Measurements from ENCODE around the gene LYPLAL1.

Gene LYPLAL1

GRCh38 chr1:219206350-219206749 lies 32.7 kb downstream of the LYPLAL1 start:
- no peaks in the 10 kb centered on the region for H3K36me3 ChIP-seq (ENCODE audit: insufficient read depth, low read length)
- H3K9me3 ChIP-seq (ENCODE audit: low read length): no peaks in the 10 kb centered on the region
- no peaks in the 10 kb centered on the region for H4K20me1 ChIP-seq (ENCODE audit: insufficient read depth, low read length)
- TF ChIP-seq CTCF (IDR thresholded peaks at IDR 0.05; ENCODE audit: low read length) (no peak), EZH2 (IDR thresholded peaks at IDR 0.05; ENCODE audit: borderline replicate concordance, low read length) (no peak)
- H3K9ac ChIP-seq (ENCODE audit: low read length): no peak overlapping the region
- no peak overlapping the region for H3K4me3 ChIP-seq (ENCODE audit: low read depth, low read length, poor library complexity, severe bottlenecking)
- H3K27me3 ChIP-seq (ENCODE audit: insufficient read depth, low read length): no peaks in the 10 kb centered on the region
- no peak overlapping the region for H3K4me2 ChIP-seq (ENCODE audit: low read length)
- H3K4me1 ChIP-seq (ENCODE audit: insufficient read depth, low read length, severe bottlenecking): no peaks in the 10 kb centered on the region
- H3K9me2 ChIP-seq (ENCODE audit: low read depth, low read length): no peaks in the 10 kb centered on the region
- no peaks in the 10 kb centered on the region for H3K79me2 ChIP-seq (ENCODE audit: insufficient read depth, low read length)
- H2AFZ ChIP-seq (ENCODE audit: low read length): no peak overlapping the region
- no peak overlapping the region for H3K27ac ChIP-seq (ENCODE audit: low read depth, low read length, poor library complexity, severe bottlenecking)
- no peaks in the 10 kb centered on the region for H3F3A ChIP-seq (ENCODE audit: insufficient read depth, low read length)

- Histone ChIP-seq H3K27me3 (ENCODE audit: insufficient read depth, low read length) (no peaks in the 10 kb centered on the region), H4K20me1 (ENCODE audit: insufficient read depth, low read length) (no peaks in the 10 kb centered on the region), H2AFZ (ENCODE audit: low read length) (no peak overlapping the region), H3K4me2 (ENCODE audit: low read length) (no peak overlapping the region), H3K9me3 (ENCODE audit: low read length) (no peaks in the 10 kb centered on the region), H3K27ac (ENCODE audit: low read depth, low read length, poor library complexity, severe bottlenecking) (no peak overlapping the region), H3K9ac (ENCODE audit: low read length) (no peak overlapping the region), H3K36me3 (ENCODE audit: insufficient read depth, low read length) (peaks cover 10% of the 10 kb centered on the region; the same call in 1 of the 2 replicates), H3K4me3 (ENCODE audit: low read depth, low read length, poor library complexity, severe bottlenecking) (no peak overlapping the region), H3K79me2 (ENCODE audit: insufficient read depth, low read length) (no peaks in the 10 kb centered on the region), H3K9me2 (ENCODE audit: low read depth, low read length) (no peaks in the 10 kb centered on the region), H3F3A (ENCODE audit: insufficient read depth, low read length) (no peaks in the 10 kb centered on the region), H3K4me1 (ENCODE audit: insufficient read depth, low read length, severe bottlenecking) (no peaks in the 10 kb centered on the region)
- TF ChIP-seq EZH2 (IDR thresholded peaks at IDR 0.05; ENCODE audit: borderline replicate concordance, low read length) (no peak), CTCF (IDR thresholded peaks at IDR 0.05; ENCODE audit: low read length) (no peak)
Measured at GRCh38 chr1:219209578-219209977, 35.9 kb downstream of the LYPLAL1 start.

- Histone ChIP-seq H3K79me2 (ENCODE audit: insufficient read depth, low read length) (no peaks in the 10 kb centered on the region), H2AFZ (ENCODE audit: low read length) (no peak overlapping the region), H3K4me1 (ENCODE audit: insufficient read depth, low read length, severe bottlenecking) (no peaks in the 10 kb centered on the region), H3K4me2 (ENCODE audit: low read length) (no peak overlapping the region), H3K4me3 (ENCODE audit: low read depth, low read length, poor library complexity, severe bottlenecking) (no peak overlapping the region), H3K27me3 (ENCODE audit: insufficient read depth, low read length) (no peaks in the 10 kb centered on the region), H3K9ac (ENCODE audit: low read length) (no peak overlapping the region), H4K20me1 (ENCODE audit: insufficient read depth, low read length) (no peaks in the 10 kb centered on the region), H3K9me3 (ENCODE audit: low read length) (no peaks in the 10 kb centered on the region), H3F3A (ENCODE audit: insufficient read depth, low read length) (no peaks in the 10 kb centered on the region), H3K9me2 (ENCODE audit: low read depth, low read length) (no peaks in the 10 kb centered on the region), H3K36me3 (ENCODE audit: insufficient read depth, low read length) (peaks cover 10% of the 10 kb centered on the region; the same call in 1 of the 2 replicates), H3K27ac (ENCODE audit: low read depth, low read length, poor library complexity, severe bottlenecking) (no peak overlapping the region)
- TF ChIP-seq EZH2 (IDR thresholded peaks at IDR 0.05; ENCODE audit: borderline replicate concordance, low read length) (no peak), CTCF (IDR thresholded peaks at IDR 0.05; ENCODE audit: low read length) (no peak)
Measured at GRCh38 chr1:219210067-219210466, 36.4 kb downstream of the LYPLAL1 start.

Measured in OCI-LY1 (cell line).